Psoas muscle (tissue), 8 donors: ENCODE data around the gene TMEM217. TPM values are rescaled to one million over a fixed set of nuclear protein-coding genes. Genes with fewer than 3 reads are reported as not detected.

ENCODE experiments used
- ATAC-seq, 4 donors: fragments of 200-7000 bp; cut with Tn5 transposase; one replicate each; pipeline ENCODE4 v1.9.1; 2020; ENCODE audit warnings: moderate library complexity in 3 of 4, mild to moderate bottlenecking in 2 of 4
- DNase-seq, 2 donors: peaks; one replicate each; pipeline ENCODE4 v3.0.0-alpha.2; 2020
- H3K27ac ChIP-seq: fragments of 200-600 bp; one replicate; pipeline ENCODE4 v1.8.0; 2022
- H3K27me3 ChIP-seq, 3 donors: fragments of 200-600 bp in 1 of 3; one replicate each; pipeline versions ENCODE4 v1.6.1 to v1.8.0; 2013 to 2022; ENCODE audit warnings: low read length in 2 of 3, mild to moderate bottlenecking in 2 of 3, moderate library complexity in 1 of 3; ENCODE audit not compliant: insufficient read depth in 3 of 3
- H3K36me3 ChIP-seq, 2 donors: fragments of 200-600 bp in 1 of 2; one replicate each; pipeline versions ENCODE4 v1.6.1 to v1.8.0; 2013 to 2022; ENCODE audit warnings: low read depth in 1 of 2, mild to moderate bottlenecking in 1 of 2, moderate library complexity in 1 of 2; ENCODE audit not compliant: insufficient read depth in 1 of 2
- H3K4me1 ChIP-seq: fragments of 200-600 bp; one replicate; pipeline ENCODE4 v1.8.0; 2022
- H3K4me3 ChIP-seq: fragments of 200-600 bp; one replicate; pipeline ENCODE4 v1.8.0; 2022; ENCODE audit warnings: mild to moderate bottlenecking
- H3K9me3 ChIP-seq: fragments of 200-600 bp; one replicate; pipeline ENCODE4 v1.8.0; 2022
- CTCF ChIP-seq: fragments of 200-600 bp; IDR thresholded peaks from one replicate; pipeline ENCODE4 v1.8.0; 2022; ENCODE audit warnings: antibody characterized with exemption
- WGBS, 3 donors: extraction: QIAGEN DNeasy Blood & Tissue Kit; methylation state at CpG; one replicate each; pipeline versions ENCODE4 v1.1.6 to v1.1.7; 2013; 5-methylcytosine and 5-hydroxymethylcytosine counted together
- intact Hi-C, 2 donors: fragments of 100-400 bp; cut with DNase I; formaldehyde crosslinking; loops; one replicate each; pipeline versions ENCODE4 v1.11.0 to v1.14.2; 2022
- polyA plus RNA-seq, 3 donors: library from polyadenylated mRNA; stranded (reverse); fragments of 200-250 nt; gene quantifications; one replicate each; pipeline ENCODE4 v1.2.3, GENCODE V29; 2013
- total RNA-seq, 4 donors: library from RNA; stranded (reverse); fragmentation: NEBNext Ultra II Directional in 2 of 4; extraction: Animal tissue kit (Norgen Biotek cat#: 25700) in 2 of 4; gene quantifications; one replicate each; pipeline versions ENCODE4 v1.2.1 to v1.2.4, GENCODE V29; 2021 to 2023
- donor health status: healthy with polysubstance abuse.
- donor health status: DM: no; HTN: no; CAD: no; lungs with moderate emphysema.
- donor health status: Bipolar disorder and iron deficiency.
- donor health status: healthy.
- donor health status: DM: yes; HTN: yes; CAD: no.
- donor health status: DM: no; HTN: no; CAD: no.
- donor health status: DM: no; HTN: no; CAD: no.
- donor health status: DM: yes; HTN: yes; CAD: no.

Gene TMEM217
- total and polyA plus RNA-seq, 7 donors, result 0.05 to 4.3 (median 0.31) TPM; not detected in 1

- Histone ChIP-seq H3K4me3 (no peak overlapping the region), H3K4me1 (peaks cover 20% of the 10 kb centered on the region), H3K27me3 (no peaks in the 10 kb centered on the region), H3K9me3 (no peaks in the 10 kb centered on the region), H3K36me3 (peaks cover 13 to 85% of the 10 kb centered on the region in 2 donors), H3K27ac (no peak overlapping the region)
- no peak for TF ChIP-seq CTCF
- intact Hi-C loops, result no loop called here
- 79 to 88% (median 83%) methylated on average over 2 of the region's 2 CpGs for WGBS, 3 donors
- ATAC-seq (no peak), DNase-seq (no peak)
These were observed 30.3 kb upstream of the TMEM217 start for GRCh38 chr6:37288247-37288646.

DNA sequence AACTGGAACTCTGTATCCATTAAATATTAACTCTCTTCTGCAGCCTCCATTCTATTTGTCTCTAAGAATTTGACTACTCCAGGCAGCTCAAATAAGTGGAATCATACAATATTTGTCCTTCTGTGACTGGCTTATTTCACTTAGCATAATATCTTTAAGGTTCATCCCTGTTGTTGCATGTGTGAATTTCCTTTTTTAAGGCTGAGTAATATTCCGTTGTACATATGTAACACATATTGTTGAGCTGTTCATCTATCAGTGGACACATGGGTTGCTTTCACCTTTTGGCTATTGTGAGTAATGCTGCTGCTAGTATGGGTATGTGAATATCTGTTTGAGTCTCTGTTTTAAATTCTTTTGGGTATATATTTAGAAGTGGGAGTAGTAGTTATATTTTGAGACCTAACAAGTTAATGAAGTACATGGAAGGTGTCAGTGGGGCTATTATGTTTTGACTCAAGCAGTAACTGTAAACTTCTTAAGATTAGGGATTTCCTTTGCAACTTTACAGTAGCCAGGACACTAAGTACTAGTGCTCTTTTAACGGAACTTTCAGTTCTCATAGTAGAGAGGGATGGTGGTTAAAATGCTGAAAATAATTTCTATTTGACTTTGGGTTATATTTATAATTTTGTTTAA lies 29.7 kb upstream of the TMEM217 start:
- no peak overlapping the region for H3K27ac ChIP-seq
- peaks cover 26% of the 10 kb centered on the region for H3K4me1 ChIP-seq
- intact Hi-C loops, result no loop called here
- 94 to 97% (median 97%) methylated on average over 2 of the region's 2 CpGs for WGBS, 3 donors
- H3K4me3 ChIP-seq, result no peak overlapping the region
- H3K9me3 ChIP-seq, result no peaks in the 10 kb centered on the region
- H3K36me3 ChIP-seq, result peaks cover 13 to 85% of the 10 kb centered on the region in 2 donors
- DNase-seq (no peak), ATAC-seq (no peak)
- no peak for TF ChIP-seq CTCF
- no peaks in the 10 kb centered on the region for H3K27me3 ChIP-seq

- ATAC-seq (no peak), DNase-seq (no peak)
- Histone ChIP-seq H3K27me3 (no peaks in the 10 kb centered on the region), H3K9me3 (no peaks in the 10 kb centered on the region), H3K27ac (no peak overlapping the region), H3K36me3 (peaks cover 6 to 74% of the 10 kb centered on the region in 2 donors), H3K4me3 (no peak overlapping the region), H3K4me1 (peaks cover 44% of the 10 kb centered on the region)
- no peak for TF ChIP-seq CTCF
- intact Hi-C loops, result no loop called here
- WGBS, 3 donors, result 98 to 100% (median 98%) methylated on average over 4 of the region's 4 CpGs
These were observed 27.9 kb upstream of the TMEM217 start for GRCh38 chr6:37285861-37286311.

- no peak for DNase-seq
- Histone ChIP-seq H3K36me3 (peaks cover 6 to 69% of the 10 kb centered on the region in 2 donors), H3K4me1 (peaks cover 54% of the 10 kb centered on the region), H3K4me3 (no peak overlapping the region), H3K27ac (peak overlapping the region; percentile 85), H3K9me3 (no peaks in the 10 kb centered on the region), H3K27me3 (no peaks in the 10 kb centered on the region)
- ATAC-seq, result no peak
- TF ChIP-seq CTCF, result no peak
- 52 to 61% (median 53%) methylated on average over 4 of the region's 4 CpGs for WGBS, 3 donors
- intact Hi-C loops, result no loop called here
These were observed 26.8 kb upstream of the TMEM217 start for GRCh38 chr6:37284781-37285180.

- peaks cover 6 to 60% of the 10 kb centered on the region in 2 donors for H3K36me3 ChIP-seq
- H3K4me1 ChIP-seq, result peaks cover 64% of the 10 kb centered on the region
- WGBS, 3 donors, result 19 to 29% (median 23%) methylated on average over 3 of the region's 3 CpGs
These were observed 25.8 kb upstream of the TMEM217 start for GRCh38 chr6:37283671-37284151.

More at GRCh38 chr6:37283671-37284151, 25.8 kb upstream of the TMEM217 start:
- peak; percentile 84 to 91 (median 88) for ATAC-seq
- no peaks in the 10 kb centered on the region for H3K9me3 ChIP-seq
- intact Hi-C loops, result no loop called here
- peak overlapping the region; percentile 22 for H3K4me3 ChIP-seq
- no peak for TF ChIP-seq CTCF
- peak overlapping the region; percentile 85 for H3K27ac ChIP-seq
- H3K27me3 ChIP-seq, result no peaks in the 10 kb centered on the region
- DNase-seq, result peak; percentile 85 to 92
